Measurements from ENCODE around the gene MAP3K8.

MAP3K8 gene

GRCh38 chr10:30433730-30434272 is at the start of gene MAP3K8:
Gene MAP3K8 (plus strand): TSS chr10:30434184. CDS start chr10:30438939, 4,755 bp downstream.
- DNase-seq = peak; percentile 79

GRCh38 chr10:30384701-30385201 is 49.2 kb upstream of the MAP3K8 start:
- DNase-seq = no peak

GRCh38 chr10:30386801-30387588 is 47.0 kb upstream of the MAP3K8 start:
- no peak for DNase-seq

- no peak for DNase-seq
Measured at GRCh38 chr10:30387646-30388243, 46.2 kb upstream of the MAP3K8 start.

GRCh38 chr10:30389543-30389942 is 44.4 kb upstream of the MAP3K8 start:
- DNase-seq = no peak

- no peak for DNase-seq
Measured at GRCh38 chr10:30390207-30390606, 43.8 kb upstream of the MAP3K8 start.

GRCh38 chr10:30391266-30391665 is 42.7 kb upstream of the MAP3K8 start:
- DNase-seq = no peak

GRCh38 chr10:30392564-30392990 is 41.4 kb upstream of the MAP3K8 start:
- peak; percentile 77 for DNase-seq

- DNase-seq = no peak
Measured at GRCh38 chr10:30396293-30396692, 37.7 kb upstream of the MAP3K8 start.

- no peak for DNase-seq
Measured at GRCh38 chr10:30396698-30397097, 37.3 kb upstream of the MAP3K8 start.

- no peak for DNase-seq
Measured at GRCh38 chr10:30398193-30398592, 35.8 kb upstream of the MAP3K8 start.

- no peak for DNase-seq
Measured at GRCh38 chr10:30398788-30399187, 35.2 kb upstream of the MAP3K8 start.

GRCh38 chr10:30403494-30403893 is 30.5 kb upstream of the MAP3K8 start:
- DNase-seq = no peak

GRCh38 chr10:30404540-30404939 is 29.4 kb upstream of the MAP3K8 start:
- no peak for DNase-seq

- DNase-seq = no peak
Measured at GRCh38 chr10:30411263-30411662, 22.7 kb upstream of the MAP3K8 start.

GRCh38 chr10:30412901-30413300 is 21.1 kb upstream of the MAP3K8 start:
- no peak for DNase-seq

- DNase-seq = no peak
Measured at GRCh38 chr10:30413996-30414576, 19.9 kb upstream of the MAP3K8 start.

GRCh38 chr10:30415593-30415992 is 18.4 kb upstream of the MAP3K8 start:
- DNase-seq = no peak

GRCh38 chr10:30417301-30417700 is 16.7 kb upstream of the MAP3K8 start:
- no peak for DNase-seq

GRCh38 chr10:30420266-30420665 is 13.7 kb upstream of the MAP3K8 start:
- DNase-seq = no peak

- DNase-seq = no peak
Measured at GRCh38 chr10:30420766-30421165, 13.2 kb upstream of the MAP3K8 start.

GRCh38 chr10:30422151-30422695 is 11.8 kb upstream of the MAP3K8 start:
- no peak for DNase-seq

GRCh38 chr10:30422981-30423654 is 10.9 kb upstream of the MAP3K8 start:
- DNase-seq = no peak
